ENCODE data around the gene SH2B3. TPM values are rescaled to one million over a fixed set of nuclear protein-coding genes. Genes with fewer than 3 reads are reported as not detected.

The SH2B3 gene
- total RNA-seq, result 51.9 and 56.5 TPM in 2 replicates

DNA sequence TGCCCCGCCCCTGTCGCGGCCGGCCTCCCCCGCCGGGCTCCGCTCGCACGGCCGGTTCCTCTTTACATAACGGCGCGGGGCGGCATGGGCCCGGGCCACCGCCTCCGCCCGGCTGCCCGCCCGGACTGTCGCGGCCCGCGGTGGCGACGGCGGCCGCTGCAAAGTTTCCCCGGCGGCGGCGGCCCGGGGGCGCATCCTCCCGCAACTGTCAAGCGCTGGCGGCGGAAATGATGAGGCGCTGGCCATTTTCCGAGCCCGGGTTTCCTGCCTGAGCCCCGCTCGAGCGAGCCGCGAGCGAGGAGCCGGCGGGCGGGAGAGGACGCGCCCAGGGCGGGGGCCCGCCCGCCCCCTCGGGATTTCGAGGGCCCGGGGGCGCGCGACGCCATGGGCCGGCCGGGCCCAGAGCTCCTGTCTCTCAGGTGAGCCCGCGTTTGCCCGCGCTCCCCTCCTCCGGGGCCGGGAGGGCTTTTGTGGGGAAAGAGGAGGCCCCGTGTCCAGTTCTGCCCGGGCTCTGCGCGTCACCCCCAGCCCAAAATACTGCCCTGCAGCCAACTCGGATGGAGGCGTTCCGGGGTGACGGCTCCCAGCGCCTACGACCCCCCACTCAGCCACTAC is at the start of gene SH2B3:
Gene SH2B3 (plus strand): TSS at position 65 of the 615 bp plus-strand sequence. CDS start 12,223 bp downstream, outside the sequence.

GRCh38 chr12:111368788-111369495 is 36.8 kb upstream of the SH2B3 start, which contains the start of gene PHETA1:
Gene PHETA1, minus strand, starts transcription at chr12:111369095. Its CDS starts 5,668 bp downstream, at chr12:111363427.

Other genes with a start within 250 kb of the SH2B3 start
- 13.3 and 32.1 TPM in 2 replicates for gene PHETA1, start 36.8 kb upstream of the SH2B3 start, total RNA-seq
- gene ATXN2, start 193.4 kb downstream of the SH2B3 start, total RNA-seq, result 26.9 and 27.7 TPM in 2 replicates

Data from myometrial cell (primary cell).